Keratinocyte (primary cell): ENCODE data around the gene FCER1G.

ENCODE experiments used
- EZH2 ChIP-seq: IDR thresholded peaks from one replicate; pipeline ENCODE4 v1.6.1; 2012; ENCODE audit warnings: inconsistent platforms, mild to moderate bottlenecking, low read length, moderate library complexity
- TF ChIP-seq, protein P1 (sequence below), 3 experiments: IDR thresholded peaks in 1 of 3; conservative IDR thresholded peaks in 1 of 3; optimal IDR thresholded peaks in 1 of 3; 2 replicates in 2 of 3; 3 replicates in 1 of 3; pipeline versions ENCODE3 to v1.5.1; 2011; ENCODE audit warnings: low read length in 3 of 3, mild to moderate bottlenecking in 3 of 3, moderate library complexity in 2 of 3, control low read depth in 1 of 3, inconsistent platforms in 1 of 3; ENCODE audit not compliant: insufficient read depth in 2 of 3; ENCODE audit errors: extremely low read depth in 1 of 3

DNA sequence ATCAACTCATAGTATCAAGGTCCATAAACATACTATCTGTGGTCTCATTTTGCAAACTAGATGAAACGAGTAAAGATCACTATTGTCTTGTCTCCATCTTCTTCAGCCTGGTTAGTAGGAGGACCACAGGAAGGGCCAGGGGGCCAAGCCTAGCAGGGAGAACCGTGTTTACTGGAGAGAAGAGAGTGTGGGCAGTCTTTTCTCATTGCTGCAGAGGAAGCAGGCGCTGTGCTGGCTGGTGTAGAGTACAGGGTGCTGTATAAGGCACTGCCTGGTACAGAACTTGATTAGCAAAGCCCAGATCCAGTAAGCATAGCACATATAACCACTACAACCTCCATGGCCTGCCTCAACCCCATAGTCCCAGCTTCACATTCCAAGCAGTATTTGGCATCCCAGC lies 27.8 kb upstream of the FCER1G start:
- TF ChIP-seq, protein P1, sequence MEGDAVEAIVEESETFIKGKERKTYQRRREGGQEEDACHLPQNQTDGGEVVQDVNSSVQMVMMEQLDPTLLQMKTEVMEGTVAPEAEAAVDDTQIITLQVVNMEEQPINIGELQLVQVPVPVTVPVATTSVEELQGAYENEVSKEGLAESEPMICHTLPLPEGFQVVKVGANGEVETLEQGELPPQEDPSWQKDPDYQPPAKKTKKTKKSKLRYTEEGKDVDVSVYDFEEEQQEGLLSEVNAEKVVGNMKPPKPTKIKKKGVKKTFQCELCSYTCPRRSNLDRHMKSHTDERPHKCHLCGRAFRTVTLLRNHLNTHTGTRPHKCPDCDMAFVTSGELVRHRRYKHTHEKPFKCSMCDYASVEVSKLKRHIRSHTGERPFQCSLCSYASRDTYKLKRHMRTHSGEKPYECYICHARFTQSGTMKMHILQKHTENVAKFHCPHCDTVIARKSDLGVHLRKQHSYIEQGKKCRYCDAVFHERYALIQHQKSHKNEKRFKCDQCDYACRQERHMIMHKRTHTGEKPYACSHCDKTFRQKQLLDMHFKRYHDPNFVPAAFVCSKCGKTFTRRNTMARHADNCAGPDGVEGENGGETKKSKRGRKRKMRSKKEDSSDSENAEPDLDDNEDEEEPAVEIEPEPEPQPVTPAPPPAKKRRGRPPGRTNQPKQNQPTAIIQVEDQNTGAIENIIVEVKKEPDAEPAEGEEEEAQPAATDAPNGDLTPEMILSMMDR (optimal IDR thresholded peaks at IDR 0.05 in 1 of 3, IDR thresholded peaks at IDR 0.05 in 1 of 3, conservative IDR thresholded peaks at IDR 0.05 in 1 of 3; ENCODE audit: extremely low read depth in 1 of 3, insufficient read depth in 2 of 3, low read length in 3 of 3), result no peak
- TF ChIP-seq EZH2, result no peak
